HG02642 (cell line): ENCODE results near the gene BLTP3A.
"Not testable (repeated sequence)": the region's sequence is repeated elsewhere in the genome, so short reads cannot be mapped to it uniquely, and the experiment has no call there.

ENCODE experiments used
- ATAC-seq: cut with Tn5 transposase; IDR thresholded peaks from one replicate; pipeline ENCODE4 v1.9.1; 2021; ENCODE audit warnings: mild to moderate bottlenecking; ENCODE audit not compliant: unreplicated experiment, poor library complexity

Gene BLTP3A

DNA sequence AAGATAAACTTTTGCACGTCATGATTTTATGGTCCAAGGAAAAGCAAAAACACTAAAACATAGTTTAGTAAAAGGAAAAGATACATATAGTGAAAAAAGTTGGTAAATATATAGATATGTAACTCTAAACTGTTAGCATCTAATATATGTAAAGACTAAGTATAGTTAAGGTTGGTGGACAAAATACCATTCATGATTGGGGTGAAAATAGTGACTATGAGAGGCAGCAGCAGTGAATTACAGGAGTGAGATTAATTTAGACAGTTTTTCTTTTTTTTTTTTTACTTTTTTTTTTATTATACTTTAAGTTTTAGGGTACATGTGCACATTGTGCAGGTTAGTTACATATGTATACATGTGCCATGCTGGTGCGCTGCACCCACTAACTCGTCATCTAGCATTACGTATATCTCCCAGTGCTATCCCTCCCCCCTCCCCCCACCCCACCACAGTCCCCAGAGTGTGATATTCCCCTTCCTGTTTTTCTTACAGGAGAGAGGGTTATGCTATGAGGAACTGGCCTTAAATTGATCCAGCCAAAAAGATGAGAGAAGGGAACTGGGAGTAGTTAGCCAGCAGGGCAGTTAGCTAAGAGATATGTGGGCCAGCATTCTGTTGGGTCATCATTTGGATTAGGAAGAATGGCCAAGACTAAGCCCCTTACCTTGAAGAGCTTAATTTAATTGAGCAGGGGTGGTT lies 27.1 kb downstream of the BLTP3A start:
- not testable (repeated sequence) for ATAC-seq

DNA sequence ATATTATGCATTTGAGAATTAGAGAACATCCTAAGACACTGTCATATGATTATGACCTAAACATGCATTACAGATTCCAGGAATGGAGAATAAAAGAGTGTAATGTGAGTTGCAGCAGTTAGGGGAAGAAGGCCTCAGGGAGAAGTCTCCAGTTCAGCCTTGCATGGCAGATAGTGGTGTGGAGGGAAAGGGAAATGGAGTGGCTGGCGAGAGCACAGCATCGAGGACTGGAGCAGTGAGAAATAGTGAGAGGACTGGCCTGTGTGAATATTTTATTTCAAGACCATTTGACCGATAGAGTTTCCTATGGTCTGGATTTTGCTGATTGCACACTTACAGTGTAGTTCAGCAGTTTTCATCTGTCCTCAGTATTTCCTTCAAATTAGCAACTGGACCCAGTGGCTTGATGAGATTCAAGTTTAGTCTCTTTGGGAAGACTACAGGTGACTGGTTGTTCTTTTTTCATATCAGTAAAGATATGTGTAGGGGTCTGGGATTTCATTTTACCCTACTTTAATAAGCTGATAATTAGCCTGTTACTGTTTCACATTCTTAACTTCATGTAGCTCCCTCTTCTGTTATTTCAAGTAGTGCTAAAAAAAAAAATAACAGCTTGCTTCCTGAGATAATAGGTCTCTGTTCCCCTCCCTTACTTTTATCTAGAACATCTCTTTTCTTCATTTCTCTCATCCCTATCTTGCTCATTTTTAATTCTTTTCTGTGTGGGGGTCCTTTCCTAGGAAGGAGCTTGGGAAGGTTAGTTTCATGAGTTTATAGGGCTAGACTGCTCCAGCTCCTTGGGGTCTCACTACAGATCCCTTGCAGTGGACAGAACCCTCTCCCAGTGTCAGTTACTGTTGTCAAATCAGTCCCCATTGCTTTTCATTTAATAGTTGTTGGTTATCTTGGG lies 27.9 kb downstream of the BLTP3A start:
- no peak for ATAC-seq

DNA sequence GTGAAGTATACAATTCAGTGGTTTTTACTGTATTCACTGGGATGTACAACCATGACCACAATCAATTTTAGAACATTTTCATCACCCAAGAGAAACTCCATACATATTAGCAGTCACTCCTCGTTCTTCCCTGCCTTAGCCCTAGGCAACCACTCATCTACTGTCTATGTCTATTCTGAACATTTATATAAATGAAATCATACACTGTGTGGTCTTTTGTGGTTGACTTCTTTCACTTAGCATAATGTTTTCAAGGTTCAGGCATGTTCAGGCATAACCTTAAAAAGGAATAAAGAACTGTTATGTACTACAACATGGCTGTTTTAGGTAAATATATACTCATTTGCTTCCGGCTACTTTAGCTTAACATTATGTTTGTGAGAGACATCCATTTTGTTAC lies 37.3 kb downstream of the BLTP3A start:
- no peak for ATAC-seq

DNA sequence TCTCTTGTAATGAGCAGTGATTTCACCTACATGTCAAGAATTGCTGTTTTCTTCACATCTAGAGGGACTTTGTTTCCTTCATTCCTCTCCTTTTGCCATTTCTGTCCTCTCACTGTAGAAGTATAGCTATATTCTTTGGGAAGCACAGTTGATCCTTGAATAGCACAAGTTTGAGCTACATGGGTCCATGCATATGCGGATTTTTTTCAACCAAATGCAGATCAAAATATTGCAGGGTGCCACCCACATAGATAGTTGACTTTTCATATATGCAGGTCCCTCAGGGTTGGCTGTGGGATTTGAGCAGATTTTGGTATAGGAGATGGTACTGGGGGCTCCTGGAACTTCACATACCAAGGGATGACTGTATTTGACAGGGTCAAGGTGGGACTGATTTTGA lies 41.1 kb downstream of the BLTP3A start:
- no peak for ATAC-seq

DNA sequence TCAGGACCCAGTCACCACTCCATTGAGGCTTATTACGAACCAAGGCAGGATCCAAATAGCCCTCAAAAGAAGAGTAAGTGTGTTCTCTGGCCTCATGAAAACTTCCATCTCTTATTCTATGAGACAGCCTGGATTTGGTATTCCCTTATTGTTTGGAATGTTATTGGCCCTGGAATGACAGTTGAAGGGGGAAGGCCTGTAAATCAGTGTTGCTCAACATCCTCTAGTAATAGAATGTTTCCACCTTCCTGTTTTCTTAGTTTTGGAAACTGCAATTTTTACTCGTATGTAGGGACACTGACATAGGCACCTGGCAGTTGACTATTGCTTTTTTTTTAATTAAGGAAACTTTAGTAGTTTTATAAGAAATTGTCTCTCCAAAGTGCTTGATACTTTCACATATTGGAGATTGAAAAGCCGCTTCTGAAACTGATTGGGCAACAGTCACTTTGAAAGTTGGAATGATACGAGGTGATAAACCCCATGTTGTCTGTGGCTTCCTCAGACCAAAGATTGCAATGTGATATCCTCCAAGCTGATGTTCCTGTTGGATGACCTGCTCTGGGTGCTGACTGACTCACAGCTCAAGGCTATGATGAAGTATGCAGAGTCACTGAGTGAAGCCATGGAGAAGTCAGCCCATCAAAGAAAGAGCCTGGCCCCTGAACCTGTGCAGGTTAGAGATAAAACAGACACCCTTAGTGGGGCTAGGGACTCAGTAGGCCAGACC lies 43.1 kb downstream of the BLTP3A start:
- no peak for ATAC-seq

DNA sequence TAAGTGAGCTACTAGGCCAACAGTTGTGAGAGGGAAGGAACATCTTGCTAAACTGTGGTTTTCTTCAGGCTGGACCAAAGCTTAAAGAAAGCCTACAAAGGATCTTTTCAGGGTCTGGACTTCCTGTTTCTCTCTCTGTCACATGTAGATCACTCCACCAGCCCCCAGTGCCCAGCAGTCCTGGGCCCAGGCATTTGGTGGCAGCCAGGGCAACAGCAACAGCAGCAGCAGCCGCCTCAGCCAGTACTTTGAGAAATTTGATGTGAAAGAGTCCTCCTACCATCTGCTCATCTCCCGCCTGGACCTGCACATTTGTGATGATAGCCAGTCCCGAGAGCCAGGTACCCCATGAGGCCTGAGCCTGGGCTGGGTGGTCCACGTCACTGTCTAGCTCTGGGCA lies 44.1 kb downstream of the BLTP3A start:
- no peak for ATAC-seq

DNA sequence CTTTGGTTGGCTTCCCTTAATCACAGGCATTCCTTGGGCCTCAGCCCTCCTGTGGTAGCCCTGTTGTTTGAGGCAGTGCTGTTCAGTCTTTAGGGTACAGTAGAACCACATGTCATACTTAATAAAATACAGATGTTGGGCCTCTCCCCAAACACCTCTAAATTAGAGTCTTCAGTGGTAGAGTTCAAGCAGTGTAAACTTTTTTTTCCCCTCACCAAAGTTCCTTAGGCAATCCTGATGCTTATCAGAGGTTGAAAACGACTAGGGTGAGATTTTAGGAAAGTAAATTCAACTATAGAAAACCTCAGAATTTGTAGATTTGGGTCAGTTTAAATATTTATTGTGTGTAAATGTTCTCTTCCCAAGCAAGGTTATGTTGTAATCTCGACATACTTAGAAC lies 44.6 kb downstream of the BLTP3A start:
- no peak for ATAC-seq

DNA sequence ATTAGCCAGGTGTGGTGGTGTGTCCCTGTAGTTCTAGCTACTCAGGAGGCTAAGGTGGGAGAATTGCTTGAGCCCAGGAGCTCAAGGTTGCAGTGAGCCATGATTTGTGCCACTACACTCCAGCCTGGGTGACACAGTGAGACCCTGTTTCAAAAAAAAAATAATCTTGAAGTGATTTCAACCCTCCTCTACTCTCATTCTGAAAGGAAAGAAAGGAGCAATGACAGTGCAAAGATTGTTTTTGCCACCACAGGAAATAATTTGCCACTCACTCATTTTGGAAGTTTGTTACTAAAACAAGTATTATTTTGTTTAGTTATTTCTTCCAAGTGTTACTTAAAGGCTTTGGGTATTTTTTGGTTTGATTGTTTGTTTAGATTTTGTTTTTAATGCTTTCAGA lies 45.6 kb downstream of the BLTP3A start:
- ATAC-seq = no peak

DNA sequence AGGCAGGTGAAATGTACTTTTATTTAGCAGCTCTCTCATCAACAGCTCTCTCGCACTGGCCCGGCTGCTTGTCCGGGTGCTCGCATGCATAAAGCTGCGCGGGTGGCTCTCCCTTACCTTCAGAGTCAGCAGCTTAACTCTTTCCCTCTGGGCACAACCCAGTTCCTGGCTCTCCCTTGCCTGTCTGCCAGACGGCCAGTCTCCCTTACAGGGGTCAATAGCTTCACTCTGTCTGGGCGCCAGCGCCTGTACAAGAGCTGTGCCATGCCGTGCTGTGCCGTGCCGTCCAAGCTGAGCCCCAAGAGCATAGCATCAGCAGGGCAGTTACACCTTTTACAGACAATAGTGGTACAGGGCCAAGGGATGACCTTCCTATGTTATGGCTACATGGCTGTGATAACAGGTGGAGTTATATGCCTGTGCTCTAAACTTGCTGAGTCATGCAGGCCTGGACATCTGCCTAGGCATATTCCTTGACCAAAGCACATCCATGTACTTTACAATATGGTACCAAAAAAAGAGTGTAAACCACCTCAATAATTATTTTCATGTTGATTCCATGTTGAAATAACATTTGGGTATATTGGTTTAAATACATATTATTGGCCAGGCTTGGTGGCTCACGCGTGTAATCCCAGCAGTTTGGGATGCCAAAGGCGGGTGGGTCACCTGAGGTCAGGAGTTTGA lies 47.9 kb downstream of the BLTP3A start:
- no peak for ATAC-seq
